Measurements from ENCODE around the gene CHAF1A.

CHAF1A gene

GRCh38 chr19:4439243-4439642 is 36.8 kb downstream of the CHAF1A start:
- H3K4me1 Mint-ChIP-seq: peaks cover 7% of the 10 kb centered on the region
- peaks cover 40% of the 10 kb centered on the region for H3K36me3 Mint-ChIP-seq (ENCODE audit: low read depth)
- H3K27ac Mint-ChIP-seq: peak overlapping the region in 2 of 3 experiments; percentile 11 to 26
- no peak for TF ChIP-seq CTCF (IDR thresholded peaks at IDR 0.05; ENCODE audit: unreplicated experiment in 3 of 3)
- no peaks in the 10 kb centered on the region for H3K27me3 Mint-ChIP-seq (ENCODE audit: low read depth)
- H3K4me3 Mint-ChIP-seq: no peak overlapping the region
- H3K9me3 Mint-ChIP-seq: no peaks in the 10 kb centered on the region

- Mint-ChIP-seq H3K4me1 (peaks cover 11% of the 10 kb centered on the region), H3K9me3 (no peaks in the 10 kb centered on the region), H3K4me3 (no peak overlapping the region), H3K27me3 (ENCODE audit: low read depth) (no peaks in the 10 kb centered on the region), H3K36me3 (ENCODE audit: low read depth) (peaks cover 32% of the 10 kb centered on the region), H3K27ac (no peak overlapping the region)
- no peak for TF ChIP-seq CTCF (IDR thresholded peaks at IDR 0.05; ENCODE audit: unreplicated experiment in 3 of 3)
Measured at GRCh38 chr19:4441994-4442818, 39.8 kb downstream of the CHAF1A start.

GRCh38 chr19:4442819-4443146 is 40.3 kb downstream of the CHAF1A start:
- H3K4me3 Mint-ChIP-seq: no peak overlapping the region
- H3K27ac Mint-ChIP-seq: peak overlapping the region; percentile 1 to 33 (median 25)
- H3K9me3 Mint-ChIP-seq: no peaks in the 10 kb centered on the region
- peaks cover 30% of the 10 kb centered on the region for H3K36me3 Mint-ChIP-seq (ENCODE audit: low read depth)
- peaks cover 12% of the 10 kb centered on the region for H3K4me1 Mint-ChIP-seq
- H3K27me3 Mint-ChIP-seq (ENCODE audit: low read depth): no peaks in the 10 kb centered on the region
- no peak for TF ChIP-seq CTCF (IDR thresholded peaks at IDR 0.05; ENCODE audit: unreplicated experiment in 3 of 3)

GRCh38 chr19:4443188-4443587 is 40.7 kb downstream of the CHAF1A start:
- TF ChIP-seq CTCF (IDR thresholded peaks at IDR 0.05; ENCODE audit: unreplicated experiment in 3 of 3): no peak
- H3K27ac Mint-ChIP-seq: peak overlapping the region; percentile 1 to 33 (median 25)
- no peaks in the 10 kb centered on the region for H3K9me3 Mint-ChIP-seq
- H3K36me3 Mint-ChIP-seq (ENCODE audit: low read depth): peaks cover 27% of the 10 kb centered on the region
- no peak overlapping the region for H3K4me3 Mint-ChIP-seq
- H3K27me3 Mint-ChIP-seq (ENCODE audit: low read depth): no peaks in the 10 kb centered on the region
- H3K4me1 Mint-ChIP-seq: peaks cover 12% of the 10 kb centered on the region

- Mint-ChIP-seq H3K4me3 (no peak overlapping the region), H3K27me3 (ENCODE audit: low read depth) (no peaks in the 10 kb centered on the region), H3K4me1 (peaks cover 17% of the 10 kb centered on the region), H3K9me3 (no peaks in the 10 kb centered on the region), H3K36me3 (ENCODE audit: low read depth) (peaks cover 35% of the 10 kb centered on the region), H3K27ac (no peak overlapping the region)
- TF ChIP-seq CTCF (IDR thresholded peaks at IDR 0.05; ENCODE audit: unreplicated experiment in 3 of 3): no peak
Measured at GRCh38 chr19:4443966-4444764, 41.7 kb downstream of the CHAF1A start.

Measured in nephron (organoid).